Epithelial cell of prostate (primary cell): ENCODE measurements around the gene NAV2.

Experiments
- DNase-seq: peaks from one replicate; pipeline ENCODE4 v3.0.0-alpha.2; 2011; ENCODE audit warnings: low read depth, low spot score
- H3K27ac ChIP-seq: fragments of 450-650 bp; 2 replicates; pipeline ENCODE4 v1.5.1; 2017; ENCODE audit warnings: mild to moderate bottlenecking

Gene NAV2

GRCh38 chr11:20055312-20055711 lies 342.7 kb downstream of the NAV2 start:
- DNase-seq: no peak
- peak overlapping the region; percentile 90 for H3K27ac ChIP-seq

GRCh38 chr11:20056109-20056949 lies 343.7 kb downstream of the NAV2 start:
- no peak for DNase-seq
- peak overlapping the region; percentile 90 for H3K27ac ChIP-seq

GRCh38 chr11:20056950-20057943 lies 344.6 kb downstream of the NAV2 start:
- peak overlapping the region; percentile 90 for H3K27ac ChIP-seq
- DNase-seq: no peak

GRCh38 chr11:20058749-20059458 lies 346.3 kb downstream of the NAV2 start:
- DNase-seq: no peak
- peak overlapping the region; percentile 90 for H3K27ac ChIP-seq

- peak overlapping the region; percentile 90 for H3K27ac ChIP-seq
- no peak for DNase-seq
These were observed 347.0 kb downstream of the NAV2 start for GRCh38 chr11:20059587-20060021.

- no peak for DNase-seq
- peak overlapping the region; percentile 90 for H3K27ac ChIP-seq
These were observed 347.5 kb downstream of the NAV2 start for GRCh38 chr11:20060181-20060580.

GRCh38 chr11:20060647-20061205 lies 348.1 kb downstream of the NAV2 start:
- peak overlapping the region; percentile 90 for H3K27ac ChIP-seq
- no peak for DNase-seq

GRCh38 chr11:20061776-20062175 lies 349.1 kb downstream of the NAV2 start:
- H3K27ac ChIP-seq: no peak overlapping the region
- no peak for DNase-seq

- H3K27ac ChIP-seq: no peak overlapping the region
- no peak for DNase-seq
These were observed 352.3 kb downstream of the NAV2 start for GRCh38 chr11:20064961-20065405.

GRCh38 chr11:20065406-20065805 lies 352.8 kb downstream of the NAV2 start:
- no peak for DNase-seq
- H3K27ac ChIP-seq: no peak overlapping the region

GRCh38 chr11:20066013-20066782 lies 353.6 kb downstream of the NAV2 start:
- no peak for DNase-seq
- no peak overlapping the region for H3K27ac ChIP-seq

- DNase-seq: no peak
- H3K27ac ChIP-seq: no peak overlapping the region
These were observed 354.1 kb downstream of the NAV2 start for GRCh38 chr11:20066783-20067156.

GRCh38 chr11:20067665-20068064 lies 355.0 kb downstream of the NAV2 start:
- no peak for DNase-seq
- no peak overlapping the region for H3K27ac ChIP-seq

GRCh38 chr11:20068691-20069090 lies 356.1 kb downstream of the NAV2 start:
- H3K27ac ChIP-seq: no peak overlapping the region

GRCh38 chr11:20070459-20070858 lies 357.8 kb downstream of the NAV2 start:
- no peak overlapping the region for H3K27ac ChIP-seq
- DNase-seq: no peak

More at GRCh38 chr11:20068691-20069090, 356.1 kb downstream of the NAV2 start:
- no peak for DNase-seq

GRCh38 chr11:20075627-20076026 lies 363.0 kb downstream of the NAV2 start:
- DNase-seq: no peak

GRCh38 chr11:20078846-20079245 lies 366.2 kb downstream of the NAV2 start:
- no peak overlapping the region for H3K27ac ChIP-seq

More at GRCh38 chr11:20075627-20076026, 363.0 kb downstream of the NAV2 start:
- H3K27ac ChIP-seq: no peak overlapping the region

GRCh38 chr11:20080032-20080685 lies 367.5 kb downstream of the NAV2 start:
- DNase-seq: no peak
- no peak overlapping the region for H3K27ac ChIP-seq

More at GRCh38 chr11:20078846-20079245, 366.2 kb downstream of the NAV2 start:
- no peak for DNase-seq
